ENCODE data around the gene C17orf67. TPM values are rescaled to one million over a fixed set of nuclear protein-coding genes. Genes with fewer than 3 reads are reported as not detected.

Gene C17orf67
- total and polyA plus RNA-seq, 2 of the 8 experiments (the other 6 are each of a cell fraction or from before 2014, with no cell fraction given): 0.67 to 2.2 TPM

DNA sequence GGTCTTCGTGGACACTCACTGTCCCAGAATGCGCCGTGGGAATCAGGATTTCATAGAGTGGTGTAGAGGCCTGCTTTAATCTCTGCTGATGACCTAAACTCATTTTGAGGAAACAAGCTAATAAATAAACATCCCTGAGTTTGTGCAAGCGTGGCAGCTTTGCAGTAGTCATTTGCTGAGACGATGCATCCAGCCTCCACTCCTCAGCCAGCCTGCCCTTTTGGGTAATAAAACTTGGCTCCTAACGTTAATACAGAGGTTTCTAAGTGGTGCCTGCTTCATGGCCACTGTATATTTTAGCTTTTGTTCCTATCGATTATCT lies 1.5 kb upstream of the C17orf67 start:
- Histone ChIP-seq H2BK20ac (ENCODE audit: low read length) (no peak overlapping the region), H3K36me3 (ENCODE audit: control insufficient read depth in 2 of 4, insufficient read depth in 4 of 4, low read length in 3 of 4) (peaks cover 0 to 2% (median 0%) of the 10 kb centered on the region in 4 experiments; a peak in 1 of 8 replicates), H2BK12ac (ENCODE audit: low read depth, low read length) (no peak overlapping the region; the same call in 1 of the 2 replicates), H4K8ac (ENCODE audit: extremely low read depth, insufficient read depth, low read length) (no peak overlapping the region), H3K27me3 (replicated peaks in 1 of 4; ENCODE audit: control insufficient read depth in 3 of 4, extremely low read depth in 1 of 4, insufficient read depth in 3 of 4, low read length in 3 of 4) (peaks cover 0 to 8% (median 6%) of the 10 kb centered on the region in 4 experiments; a peak in 6 of 7 replicates), H3K23me2 (ENCODE audit: low read depth, low read length) (peaks cover 18% of the 10 kb centered on the region), H3K9me3 (ENCODE audit: insufficient read depth in 2 of 2, low read depth in 1 of 2, low read length in 1 of 2) (no peaks in the 10 kb centered on the region), H3K18ac (ENCODE audit: extremely low read depth, low read length) (no peak overlapping the region), H4K20me1 (replicated peaks in 1 of 2; ENCODE audit: control insufficient read depth in 1 of 2, insufficient read depth in 2 of 2, low read length in 2 of 2) (peaks cover 0 to 12% of the 10 kb centered on the region in 2 experiments), H4K91ac (replicated peaks; ENCODE audit: insufficient read length, low read length) (no peak overlapping the region), H2BK15ac (ENCODE audit: low read length) (no peak overlapping the region), H3K9ac (replicated peaks in 1 of 4; ENCODE audit: extremely low read depth in 1 of 4, low read depth in 3 of 4, low read length in 3 of 4) (peak overlapping the region in 2 of 4 experiments; percentile 3 to 11; a peak in 2 of 7 replicates), H2AK5ac (ENCODE audit: low read depth, low read length) (no peak overlapping the region), H3K27ac (ENCODE audit: low read depth, low read length) (no peak overlapping the region), H3K4me1 (replicated peaks in 1 of 4; ENCODE audit: control insufficient read depth in 3 of 4, insufficient read depth in 4 of 4, low read length in 3 of 4) (peaks cover 0 to 9% (median 5%) of the 10 kb centered on the region in 4 experiments; a peak in 5 of 7 replicates), H3K23ac (ENCODE audit: insufficient read length) (no peak overlapping the region), H4K5ac (ENCODE audit: insufficient read length, low read depth, low read length) (no peak overlapping the region), H3K4me3 (ENCODE audit: extremely low read depth in 1 of 4, insufficient read depth in 2 of 4, low read depth in 3 of 4, low read length in 4 of 4) (peak overlapping the region; percentile 59 to 77 (median 74)), H2BK120ac (replicated peaks; ENCODE audit: low read depth, low read length) (no peak overlapping the region), H3K79me1 (ENCODE audit: low read depth, low read length) (no peaks in the 10 kb centered on the region; the same call in 1 of the 2 replicates), H2BK5ac (ENCODE audit: low read depth, low read length) (no peak overlapping the region), H3K56ac (replicated peaks; ENCODE audit: insufficient read length, low read depth, low read length) (no peak overlapping the region), H2AFZ (ENCODE audit: low read length) (0 out of 2 replicates have a peak overlapping the region, but pooled peaks have one; percentile 93), H3K79me2 (ENCODE audit: control insufficient read depth in 1 of 2, insufficient read depth in 2 of 2, low read length in 2 of 2) (peaks cover 0 to 8% of the 10 kb centered on the region in 2 experiments; a peak in 1 of 4 replicates), H3K14ac (ENCODE audit: insufficient read length) (no peak overlapping the region), H3K4me2 (ENCODE audit: insufficient read depth in 1 of 2, low read depth in 2 of 2, low read length in 2 of 2) (peak overlapping the region; percentile 66 to 98), H3K4ac (replicated peaks; ENCODE audit: insufficient read length, low read depth, low read length) (no peak overlapping the region)
- WGBS, 2 experiments (ENCODE audit: extremely low coverage in 1 of 2, insufficient coverage in 1 of 2, insufficient read length in 1 of 2, insufficient replicate concordance in 2 of 2, low coverage in 1 of 2, low lambda C conversion rate in 2 of 2, missing lambda C conversion rate in 1 of 2): 67% methylated on average over 7 of the region's 7 CpGs; no CpG with 5 or more reads in 1 of the 2 experiments
- POLR2A ChIA-PET (ENCODE audit: partially characterized antibody): interaction anchor here (0.6 to 2.2 kb wide), 4 partner anchors 12 to 233 kb away, joined by 3 to 9 read pairs (median 4); no protein-coding TSS in a partner anchor
- CTCF ChIA-PET (ENCODE audit: partially characterized antibody): interaction anchor here (1.0 to 4.4 kb wide), 4 partner anchors 10 to 173 kb away, joined by 3 to 18 read pairs (median 4); no protein-coding TSS in a partner anchor
- no peak for DNase-seq (ENCODE audit: low read depth in 1 of 2, low spot score in 2 of 2)
- no peak for FAIRE-seq
- no peak for TF ChIP-seq GTF2F1 (IDR thresholded peaks at IDR 0.05; ENCODE audit: borderline replicate concordance, low read depth, low read length)
- no peak for TF ChIP-seq POLR2A (IDR thresholded peaks at IDR 0.05; ENCODE audit: control extremely low read depth in 1 of 2, low read depth in 2 of 2, low read length in 2 of 2)
- TF ChIP-seq CBX8 (IDR thresholded peaks at IDR 0.05; ENCODE audit: borderline replicate concordance, low read depth, low read length): no peak
- TF ChIP-seq HDAC2 (IDR thresholded peaks at IDR 0.05; ENCODE audit: borderline replicate concordance in 1 of 2, low read depth in 2 of 2, low read length in 2 of 2): no peak
- TF ChIP-seq CBX5 (IDR thresholded peaks at IDR 0.05; ENCODE audit: low read depth, low read length): no peak
- no peak for TF ChIP-seq EZH2 (IDR thresholded peaks at IDR 0.05; ENCODE audit: low read depth, low read length, severe bottlenecking)
- TF ChIP-seq NANOG (IDR thresholded peaks at IDR 0.05; ENCODE audit: insufficient read depth, low read depth, low read length, poor library complexity, severe bottlenecking): no peak
- TF ChIP-seq SP4 (IDR thresholded peaks at IDR 0.05; ENCODE audit: low read length): no peak
- no peak for TF ChIP-seq GABPA (IDR thresholded peaks at IDR 0.05; ENCODE audit: borderline replicate concordance, insufficient read depth, low read length)
- no peak for TF ChIP-seq KDM1A (IDR thresholded peaks at IDR 0.05; ENCODE audit: borderline replicate concordance, low read length)
- TF ChIP-seq KDM4A (IDR thresholded peaks at IDR 0.05; ENCODE audit: low read depth, low read length, severe bottlenecking): no peak
- no peak for TF ChIP-seq RAD21 (IDR thresholded peaks at IDR 0.05 in 1 of 2, conservative IDR thresholded peaks at IDR 0.05 in 1 of 2; ENCODE audit: low read depth in 2 of 2, low read length in 2 of 2)
- no peak for TF ChIP-seq TCF12 (IDR thresholded peaks at IDR 0.05; ENCODE audit: low read depth, low read length)

All from H1 (cell line).